HCT116 (cell line): ENCODE data around the gene ATRN.

ENCODE experiments used
- CEBPB ChIP-seq: IDR thresholded peaks from 2 replicates; pipeline ENCODE4 v1.6.1; 2012; ENCODE audit warnings: low read depth
- EZH2phosphoT487 ChIP-seq: fragments of 200-600 bp; IDR thresholded peaks from 2 replicates; pipeline ENCODE4 v1.6.1; 2018; ENCODE audit warnings: antibody characterized with exemption, borderline replicate concordance
- POLR2A ChIP-seq: IDR thresholded peaks from 2 replicates; pipeline ENCODE4 v1.7.0; 2011; ENCODE audit warnings: borderline replicate concordance; ENCODE audit not compliant: insufficient read depth, insufficient read length; ENCODE audit errors: extremely low read depth
- SP1 ChIP-seq: IDR thresholded peaks from 2 replicates; pipeline ENCODE4 v1.6.1; 2012; ENCODE audit warnings: low read depth
- TF ChIP-seq, protein P1 (sequence below), 3 experiments: fragments of 200-600 bp in 1 of 3; sonication (generic) in 1 of 3; IDR thresholded peaks in 2 of 3; conservative IDR thresholded peaks in 1 of 3; 2 replicates each; pipeline ENCODE4 v1.5.1; 2012 to 2017; ENCODE audit warnings: low read depth in 2 of 3, low read length in 2 of 3, antibody characterized with exemption in 1 of 3, borderline replicate concordance in 1 of 3, control low read depth in 1 of 3, mild to moderate bottlenecking in 1 of 3, mixed read lengths in 1 of 3, mixed run types in 1 of 3, moderate library complexity in 1 of 3; ENCODE audit not compliant: insufficient read depth in 1 of 3
- TF ChIP-seq, protein P2 (sequence below): IDR thresholded peaks from 2 replicates; pipeline ENCODE4 v1.6.1; 2012

DNA sequence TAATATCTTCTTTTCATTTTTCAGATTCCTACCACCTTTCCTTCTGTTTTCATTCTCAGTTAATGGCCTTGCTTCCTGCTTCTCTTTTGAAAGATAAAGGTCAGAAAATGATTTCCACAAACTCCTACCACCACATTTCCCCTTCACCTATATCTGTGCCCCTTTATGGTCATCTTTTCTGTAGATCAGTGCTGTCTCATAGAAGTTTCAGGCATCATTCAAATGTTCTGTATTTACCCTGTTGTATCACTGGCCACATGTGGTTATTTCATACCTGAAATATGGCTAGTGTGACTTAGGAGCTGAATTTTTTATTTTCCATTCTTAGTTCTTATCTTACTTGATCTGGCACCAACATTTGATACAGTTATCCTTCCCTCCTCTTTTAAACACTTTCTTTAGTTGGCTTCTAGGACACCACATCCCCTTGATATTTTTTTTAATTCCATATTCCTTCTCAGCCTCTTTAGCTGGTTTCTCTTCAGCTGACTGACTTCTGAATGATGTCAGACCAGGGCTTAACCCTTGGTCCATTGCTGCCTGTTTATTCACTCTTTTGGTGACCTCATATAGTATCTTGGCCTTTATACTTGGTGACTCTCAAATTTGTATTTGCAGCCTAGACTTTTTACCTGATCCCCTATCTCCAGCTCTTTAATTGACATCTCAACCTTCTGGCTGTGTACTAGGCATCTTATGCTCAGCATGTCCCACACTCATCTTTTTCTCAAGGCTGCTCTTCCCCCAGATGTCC is 81.0 kb downstream of the ATRN start:
- TF ChIP-seq, protein P1, sequence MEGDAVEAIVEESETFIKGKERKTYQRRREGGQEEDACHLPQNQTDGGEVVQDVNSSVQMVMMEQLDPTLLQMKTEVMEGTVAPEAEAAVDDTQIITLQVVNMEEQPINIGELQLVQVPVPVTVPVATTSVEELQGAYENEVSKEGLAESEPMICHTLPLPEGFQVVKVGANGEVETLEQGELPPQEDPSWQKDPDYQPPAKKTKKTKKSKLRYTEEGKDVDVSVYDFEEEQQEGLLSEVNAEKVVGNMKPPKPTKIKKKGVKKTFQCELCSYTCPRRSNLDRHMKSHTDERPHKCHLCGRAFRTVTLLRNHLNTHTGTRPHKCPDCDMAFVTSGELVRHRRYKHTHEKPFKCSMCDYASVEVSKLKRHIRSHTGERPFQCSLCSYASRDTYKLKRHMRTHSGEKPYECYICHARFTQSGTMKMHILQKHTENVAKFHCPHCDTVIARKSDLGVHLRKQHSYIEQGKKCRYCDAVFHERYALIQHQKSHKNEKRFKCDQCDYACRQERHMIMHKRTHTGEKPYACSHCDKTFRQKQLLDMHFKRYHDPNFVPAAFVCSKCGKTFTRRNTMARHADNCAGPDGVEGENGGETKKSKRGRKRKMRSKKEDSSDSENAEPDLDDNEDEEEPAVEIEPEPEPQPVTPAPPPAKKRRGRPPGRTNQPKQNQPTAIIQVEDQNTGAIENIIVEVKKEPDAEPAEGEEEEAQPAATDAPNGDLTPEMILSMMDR (IDR thresholded peaks at IDR 0.05 in 2 of 3, conservative IDR thresholded peaks at IDR 0.05 in 1 of 3; ENCODE audit: borderline replicate concordance in 1 of 3, insufficient read depth in 1 of 3, low read depth in 2 of 3, low read length in 2 of 3): no peak
- TF ChIP-seq CEBPB: no peak
- TF ChIP-seq EZH2phosphoT487: no peak
- TF ChIP-seq POLR2A: no peak
- no peak for TF ChIP-seq SP1
- TF ChIP-seq, protein P2, sequence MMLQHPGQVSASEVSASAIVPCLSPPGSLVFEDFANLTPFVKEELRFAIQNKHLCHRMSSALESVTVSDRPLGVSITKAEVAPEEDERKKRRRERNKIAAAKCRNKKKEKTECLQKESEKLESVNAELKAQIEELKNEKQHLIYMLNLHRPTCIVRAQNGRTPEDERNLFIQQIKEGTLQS: no peak
